Measurements from ENCODE around the gene PRKCZ.
A peak's percentile ranks its signal among the peaks of the same experiment; 100 is the strongest.

The PRKCZ gene

DNA sequence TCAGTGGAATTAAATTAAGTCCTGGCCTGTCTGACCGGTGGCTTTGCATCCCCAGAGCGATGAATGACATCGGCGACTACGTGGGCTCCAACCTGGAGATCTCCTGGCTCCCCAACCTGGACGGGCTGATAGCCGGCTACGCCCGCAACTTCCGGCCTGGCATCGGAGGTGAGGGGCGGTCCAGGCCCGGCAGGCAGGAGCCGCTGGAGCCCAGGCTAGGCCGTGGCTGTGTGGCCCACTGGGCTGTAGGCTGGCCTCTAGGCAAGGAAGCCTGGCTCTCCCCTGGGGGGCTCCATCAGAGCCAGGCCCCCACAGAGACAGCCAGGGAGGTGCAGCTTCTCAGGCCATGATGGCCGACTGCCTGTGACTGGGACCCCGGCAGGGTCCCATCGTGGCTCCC is 25.3 kb upstream of the PRKCZ start:
- DNase-seq (ENCODE audit: low read depth in 2 of 2), result no peak

DNA sequence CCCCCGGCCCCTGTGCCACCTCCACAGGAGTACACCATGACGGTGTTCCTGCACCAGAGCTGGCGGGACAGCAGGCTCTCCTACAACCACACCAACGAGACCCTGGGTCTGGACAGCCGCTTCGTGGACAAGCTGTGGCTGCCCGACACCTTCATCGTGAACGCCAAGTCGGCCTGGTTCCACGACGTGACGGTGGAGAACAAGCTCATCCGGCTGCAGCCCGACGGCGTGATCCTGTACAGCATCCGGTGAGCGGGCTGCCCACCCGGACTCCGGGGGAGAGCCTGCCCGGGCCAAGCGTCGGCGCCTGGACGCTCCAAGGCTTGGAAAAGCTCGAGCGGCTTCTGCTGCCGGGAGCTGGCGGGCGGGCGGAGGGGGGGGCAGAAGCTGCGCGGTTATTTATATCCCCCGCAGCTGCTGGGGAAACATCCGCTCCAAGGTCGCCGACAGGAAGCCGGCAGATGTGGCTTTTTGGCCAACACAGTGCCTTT is 24.7 kb upstream of the PRKCZ start:
- DNase-seq (ENCODE audit: low read depth in 2 of 2), result no peak

DNA sequence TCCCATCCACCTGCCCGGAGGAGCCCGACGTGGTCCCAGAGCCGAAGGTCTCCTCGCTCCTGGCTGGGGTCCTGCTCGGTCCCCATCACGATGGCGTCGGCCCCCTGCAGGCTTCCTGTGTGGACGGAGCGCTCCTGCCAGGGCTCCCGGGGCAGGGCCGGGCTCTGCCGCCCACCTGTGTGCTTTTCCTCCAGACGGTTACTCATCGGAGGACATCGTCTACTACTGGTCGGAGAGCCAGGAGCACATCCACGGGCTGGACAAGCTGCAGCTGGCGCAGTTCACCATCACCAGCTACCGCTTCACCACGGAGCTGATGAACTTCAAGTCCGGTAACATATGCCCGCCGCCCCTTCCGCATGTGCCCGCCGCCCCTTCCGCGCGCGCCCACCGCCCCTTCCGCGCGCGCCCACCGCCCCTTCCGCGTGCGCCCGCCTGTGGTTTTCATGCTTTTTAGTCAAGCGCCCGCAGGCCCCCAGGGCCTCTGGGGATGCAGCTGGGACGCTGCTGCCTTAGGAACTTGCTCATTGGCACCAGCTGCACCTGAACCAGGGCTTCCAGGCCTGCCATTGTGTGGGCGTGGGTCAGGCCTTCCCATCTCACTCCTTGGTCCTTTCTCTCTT is 22.1 kb upstream of the PRKCZ start:
- no peak for DNase-seq (ENCODE audit: low read depth in 2 of 2)

DNA sequence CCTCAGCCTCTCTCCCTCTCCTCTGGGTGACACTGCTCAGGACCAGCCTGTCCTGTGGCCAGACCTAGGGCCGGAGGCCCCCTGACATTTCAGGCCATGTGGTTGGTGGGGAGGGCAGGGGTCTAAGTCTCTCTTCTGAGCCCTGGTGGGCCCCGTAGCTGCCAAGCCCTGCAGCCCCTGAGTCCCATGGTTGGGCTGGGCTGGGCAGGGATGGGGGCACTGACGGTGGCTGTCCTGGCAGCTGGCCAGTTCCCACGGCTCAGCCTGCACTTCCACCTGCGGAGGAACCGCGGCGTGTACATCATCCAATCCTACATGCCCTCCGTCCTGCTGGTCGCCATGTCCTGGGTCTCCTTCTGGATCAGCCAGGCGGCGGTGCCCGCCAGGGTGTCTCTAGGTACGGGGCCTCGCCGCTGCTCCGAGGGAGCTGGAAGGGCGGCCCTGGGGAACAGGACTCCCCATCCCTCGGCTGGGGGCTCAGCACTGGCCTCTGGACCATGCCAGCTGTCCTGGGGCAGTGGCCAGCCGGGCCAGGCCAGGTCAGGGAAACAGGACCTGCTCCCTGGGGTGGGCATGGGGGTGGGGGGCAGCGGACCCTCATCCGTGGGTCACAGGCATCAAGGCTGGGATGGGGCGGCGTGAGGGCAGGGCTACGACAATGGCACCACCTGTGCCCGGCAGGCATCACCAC is 21.2 kb upstream of the PRKCZ start:
- no peak for DNase-seq (ENCODE audit: low read depth in 2 of 2)

DNA sequence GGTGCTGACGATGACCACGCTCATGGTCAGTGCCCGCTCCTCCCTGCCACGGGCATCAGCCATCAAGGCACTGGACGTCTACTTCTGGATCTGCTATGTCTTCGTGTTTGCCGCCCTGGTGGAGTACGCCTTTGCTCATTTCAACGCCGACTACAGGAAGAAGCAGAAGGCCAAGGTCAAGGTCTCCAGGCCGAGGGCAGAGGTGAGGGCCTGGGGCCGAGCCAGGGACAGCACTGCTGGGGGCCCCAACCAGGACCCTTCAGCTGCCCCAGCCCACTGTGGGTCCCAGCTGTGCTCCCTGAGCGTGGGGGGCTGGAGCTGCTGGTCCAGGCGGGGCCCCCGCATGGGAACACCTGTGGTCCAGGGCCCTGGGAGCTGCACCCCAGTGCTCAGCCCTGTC is 20.6 kb upstream of the PRKCZ start:
- DNase-seq (ENCODE audit: low read depth in 2 of 2), result no peak

DNA sequence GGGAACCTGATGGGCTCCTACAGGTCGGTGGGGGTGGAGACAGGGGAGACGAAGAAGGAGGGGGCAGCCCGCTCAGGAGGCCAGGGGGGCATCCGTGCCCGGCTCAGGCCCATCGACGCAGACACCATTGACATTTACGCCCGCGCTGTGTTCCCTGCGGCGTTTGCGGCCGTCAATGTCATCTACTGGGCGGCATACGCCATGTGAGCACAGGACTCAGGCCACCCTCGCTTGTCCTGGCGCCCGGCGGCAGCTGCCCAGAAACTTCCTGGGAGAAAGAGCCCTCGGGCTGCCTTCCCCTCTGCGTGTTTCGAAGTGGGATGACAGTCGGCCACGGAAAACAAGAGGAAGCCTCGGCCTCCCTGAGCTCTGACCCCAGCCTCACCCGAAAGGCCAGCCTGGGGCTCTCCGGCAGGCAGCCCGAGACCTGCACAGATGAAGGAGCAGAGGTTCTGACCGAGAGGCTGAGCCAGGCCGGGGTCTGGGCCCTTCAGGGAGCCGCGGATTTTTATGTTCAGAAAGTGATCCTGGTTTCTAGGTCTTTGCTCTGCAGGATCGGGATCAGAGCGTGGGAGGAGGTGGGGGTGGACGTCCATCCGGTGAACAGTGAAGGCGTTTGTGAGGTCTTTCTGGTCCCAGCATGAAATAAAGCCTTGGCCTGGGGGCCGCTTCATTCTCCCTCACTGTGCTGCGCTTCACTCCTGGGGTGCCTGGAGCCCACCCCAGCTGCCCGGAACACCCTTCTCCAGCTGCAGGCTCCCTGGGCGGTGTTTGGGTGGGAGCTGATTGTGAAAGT is 19.9 kb upstream of the PRKCZ start:
- no peak for DNase-seq (ENCODE audit: low read depth in 2 of 2)

DNA sequence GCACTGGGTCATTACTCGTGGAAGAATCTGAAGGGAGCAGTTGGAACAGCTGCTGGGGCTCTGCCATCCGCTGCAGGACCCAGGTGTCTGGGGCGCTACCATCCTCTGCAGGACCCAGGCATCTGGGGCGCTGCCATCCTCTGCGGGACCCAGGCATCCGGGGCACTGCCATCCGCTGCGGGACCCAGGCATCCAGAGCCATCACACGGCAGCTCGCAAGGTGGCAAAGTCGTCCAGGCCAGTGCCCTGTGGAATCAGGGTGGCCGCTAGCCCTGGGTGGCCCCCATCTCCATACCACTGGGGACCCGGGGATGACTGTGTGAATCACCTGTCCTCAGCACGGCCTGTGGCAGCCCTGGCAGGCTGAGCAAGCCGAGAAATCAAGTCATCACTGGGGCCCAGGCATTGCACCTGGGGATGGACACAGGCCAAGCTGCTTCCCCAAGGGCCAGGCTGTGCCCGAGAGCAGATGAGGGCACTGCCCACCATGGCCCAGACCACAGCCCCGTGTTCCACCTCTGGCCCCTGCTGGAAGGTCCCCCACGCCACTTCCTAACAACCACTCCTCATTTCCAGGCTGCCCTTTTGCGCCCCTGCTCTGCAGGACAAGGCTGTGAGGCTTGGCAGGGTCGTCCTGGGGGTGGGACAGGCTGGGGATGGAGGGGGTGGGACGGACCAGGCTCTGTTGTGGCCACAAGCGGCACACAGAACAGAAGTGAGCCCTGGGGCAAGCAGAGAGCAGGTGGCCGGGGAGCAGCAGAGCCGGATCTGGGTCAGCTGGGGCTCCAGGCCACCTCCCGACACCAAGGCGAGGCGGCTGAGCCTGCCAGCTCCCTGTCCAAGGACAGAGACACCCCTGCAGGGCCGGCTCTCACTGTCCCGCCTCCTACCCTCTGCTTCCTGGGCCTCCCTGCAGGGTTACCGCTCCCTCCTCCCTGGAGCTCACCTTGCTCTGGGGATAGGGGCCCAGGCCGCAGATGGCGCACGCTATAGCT is 18.4 kb upstream of the PRKCZ start:
- no peak for DNase-seq (ENCODE audit: low read depth in 2 of 2)

DNA sequence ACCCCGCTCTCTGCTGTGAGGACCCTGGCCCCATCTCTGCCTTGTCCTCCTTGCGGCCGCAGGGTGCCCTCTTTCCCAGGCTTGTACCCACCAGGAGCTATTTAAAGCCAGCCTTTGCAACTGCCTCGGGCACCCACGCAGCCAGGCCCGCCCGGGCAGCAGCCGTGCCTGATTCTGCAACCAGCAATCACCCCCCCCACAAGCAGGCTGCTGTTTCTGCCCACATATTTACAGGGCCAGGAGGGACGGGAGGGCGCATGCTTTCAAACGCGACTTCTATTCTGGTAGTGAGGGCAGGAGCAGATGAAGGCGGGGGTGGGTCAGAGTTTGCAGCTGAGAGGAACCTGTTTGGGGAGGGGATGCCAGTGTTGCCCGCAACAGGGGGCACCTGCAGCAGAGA is 17.5 kb upstream of the PRKCZ start:
- DNase-seq (ENCODE audit: low read depth in 2 of 2), result no peak

DNA sequence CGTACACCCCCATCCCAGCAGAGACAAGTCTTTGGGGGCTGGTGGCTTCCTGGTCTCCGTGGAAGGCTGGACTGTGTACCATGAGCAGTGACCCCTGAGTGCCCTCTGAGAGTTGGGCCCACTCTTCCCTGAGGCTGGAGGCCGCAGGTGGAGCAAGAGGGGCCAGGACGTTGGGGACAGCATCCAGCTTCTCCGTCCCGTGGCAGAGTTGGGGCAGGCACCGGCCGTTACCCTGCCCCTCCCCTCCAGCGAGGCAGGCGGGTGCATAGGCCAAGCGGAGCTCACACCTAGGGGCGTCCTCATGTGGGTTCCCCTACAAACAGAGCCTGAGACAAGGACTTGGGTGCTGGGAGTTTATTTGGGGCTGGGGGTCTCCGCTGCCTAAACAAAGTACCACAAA is 17.0 kb upstream of the PRKCZ start:
- DNase-seq (ENCODE audit: low read depth in 2 of 2), result no peak

DNA sequence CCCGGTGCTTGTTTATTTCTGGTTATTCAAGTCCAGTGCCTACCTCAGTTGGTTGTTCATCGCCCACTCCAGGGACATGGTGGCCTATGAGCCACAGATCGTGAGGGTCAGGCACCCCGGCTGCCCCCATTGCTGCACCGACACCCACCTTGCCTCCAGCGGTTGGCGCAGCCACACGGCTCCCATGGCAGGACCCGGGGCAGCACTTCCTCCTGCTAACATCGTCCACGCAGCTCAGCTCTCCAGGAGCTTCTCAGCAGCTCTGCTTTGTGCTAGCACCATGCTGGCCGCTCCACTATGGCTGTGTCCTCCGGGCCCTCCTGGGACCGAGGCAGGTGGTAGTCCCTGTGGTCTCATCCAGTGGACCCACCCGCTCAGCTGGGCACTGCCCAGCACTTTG is 13.9 kb upstream of the PRKCZ start:
- no peak for DNase-seq (ENCODE audit: low read depth in 2 of 2)

DNA sequence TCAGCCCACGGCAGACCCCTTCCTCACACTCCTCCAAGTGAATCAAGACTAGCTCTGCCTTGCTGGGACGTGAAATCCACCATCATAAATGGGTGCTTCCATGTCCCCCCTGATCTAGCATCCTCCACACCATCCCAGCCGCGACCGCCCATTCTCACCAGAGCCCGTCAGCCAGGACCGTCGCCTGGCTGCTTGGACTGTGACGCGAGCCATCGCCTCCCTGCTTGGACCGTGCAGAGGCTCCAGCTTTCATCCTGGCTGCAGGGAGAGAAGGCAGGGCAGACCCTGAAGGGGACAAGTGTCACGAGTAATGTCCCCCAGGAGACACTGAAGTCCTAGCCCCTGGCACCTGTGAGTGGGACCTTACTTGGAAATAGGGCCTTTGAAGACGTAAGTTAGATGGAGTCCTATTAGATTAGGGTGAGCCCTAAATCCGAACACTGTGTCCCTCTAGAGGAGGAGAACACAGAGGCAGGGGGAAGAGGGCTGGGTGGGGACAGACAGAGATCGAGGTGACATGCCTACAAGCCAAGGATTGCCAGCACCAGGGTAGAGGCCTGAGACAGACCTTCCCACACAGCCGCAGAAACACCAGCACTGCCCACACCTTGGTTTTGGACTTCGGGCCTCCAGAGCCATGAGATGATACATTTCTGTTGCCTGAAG is 12.8 kb upstream of the PRKCZ start:
- no peak for DNase-seq (ENCODE audit: low read depth in 2 of 2)

DNA sequence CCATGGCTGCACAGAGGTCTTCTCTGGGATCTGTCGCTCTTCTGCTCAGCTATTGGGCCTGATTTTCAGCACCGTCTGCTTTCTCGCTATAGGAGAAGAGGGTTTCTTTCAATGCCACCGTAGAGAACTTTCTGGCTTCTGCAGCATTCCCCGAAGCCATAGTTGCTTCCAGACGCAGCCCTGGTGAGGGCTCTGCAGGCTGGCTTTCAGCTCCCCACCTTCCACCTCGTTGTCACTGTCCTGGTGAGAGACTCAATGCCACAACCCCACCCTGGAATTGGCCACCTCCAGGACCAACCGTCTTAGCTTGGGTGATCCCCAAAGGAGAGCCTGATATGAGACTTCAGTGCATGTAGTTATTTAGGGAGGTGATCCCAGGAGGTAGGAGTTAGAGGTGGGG is 12.0 kb upstream of the PRKCZ start:
- DNase-seq (ENCODE audit: low read depth in 2 of 2), result no peak

DNA sequence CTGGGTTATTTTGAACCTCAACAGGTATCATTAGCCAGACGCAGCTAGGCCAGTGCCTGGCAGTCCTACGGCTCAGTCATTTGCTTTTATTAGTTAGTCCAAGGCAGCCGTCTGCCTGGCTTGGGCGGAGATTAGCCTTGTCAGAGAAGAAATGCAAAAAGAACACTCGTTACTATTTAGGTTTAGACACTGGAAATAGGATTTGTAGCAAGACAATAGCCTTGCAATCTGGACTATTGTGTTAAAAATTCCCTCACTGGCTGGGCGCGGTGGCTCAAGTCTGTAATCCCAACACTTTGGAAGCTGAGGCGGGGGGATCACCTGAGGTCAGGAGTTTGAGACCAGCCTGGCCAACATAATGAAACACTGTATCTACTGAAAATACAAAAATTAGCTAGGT is 11.0 kb upstream of the PRKCZ start:
- no peak for DNase-seq (ENCODE audit: low read depth in 2 of 2)

DNA sequence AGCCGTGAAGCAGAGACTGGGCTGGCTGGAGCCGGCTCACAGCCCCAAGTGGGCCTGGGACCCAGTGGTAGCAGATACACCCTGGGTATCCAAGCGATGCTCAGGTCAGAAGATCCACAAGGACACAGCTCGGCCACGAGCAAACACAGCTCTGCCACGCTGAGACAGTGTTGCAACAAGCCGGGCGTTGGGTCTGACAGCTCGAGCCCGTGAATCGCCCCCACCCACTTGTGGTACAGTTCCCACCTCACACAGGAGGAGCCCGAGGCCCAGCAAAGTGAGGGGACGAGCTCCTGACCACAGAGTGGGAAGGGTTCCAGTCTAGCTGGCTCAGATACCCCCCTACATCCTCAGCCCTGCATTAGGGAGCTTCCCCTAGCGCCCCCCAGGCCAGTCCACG is 8.9 kb upstream of the PRKCZ start:
- no peak for DNase-seq (ENCODE audit: low read depth in 2 of 2)

DNA sequence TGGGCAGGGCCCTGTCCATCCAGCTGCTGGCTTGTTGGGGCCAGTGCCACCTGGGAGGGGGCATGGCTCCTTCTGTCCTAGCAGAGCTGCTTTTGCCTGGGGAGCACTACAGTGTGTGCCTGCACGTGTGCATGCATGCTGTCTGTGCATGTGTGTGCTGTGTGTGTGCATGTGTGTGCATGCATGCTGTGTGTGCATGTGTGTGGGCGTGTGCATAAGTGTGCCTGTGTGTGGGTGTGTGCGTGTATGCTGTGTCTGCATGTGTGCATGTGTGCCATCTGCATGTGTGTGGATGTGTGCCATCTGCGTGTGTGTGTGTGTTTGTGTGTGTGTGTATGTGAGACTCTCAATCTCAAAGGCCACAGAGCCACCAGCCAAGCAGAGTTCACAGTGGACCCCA is 8.3 kb upstream of the PRKCZ start:
- no peak for DNase-seq (ENCODE audit: low read depth in 2 of 2)

DNA sequence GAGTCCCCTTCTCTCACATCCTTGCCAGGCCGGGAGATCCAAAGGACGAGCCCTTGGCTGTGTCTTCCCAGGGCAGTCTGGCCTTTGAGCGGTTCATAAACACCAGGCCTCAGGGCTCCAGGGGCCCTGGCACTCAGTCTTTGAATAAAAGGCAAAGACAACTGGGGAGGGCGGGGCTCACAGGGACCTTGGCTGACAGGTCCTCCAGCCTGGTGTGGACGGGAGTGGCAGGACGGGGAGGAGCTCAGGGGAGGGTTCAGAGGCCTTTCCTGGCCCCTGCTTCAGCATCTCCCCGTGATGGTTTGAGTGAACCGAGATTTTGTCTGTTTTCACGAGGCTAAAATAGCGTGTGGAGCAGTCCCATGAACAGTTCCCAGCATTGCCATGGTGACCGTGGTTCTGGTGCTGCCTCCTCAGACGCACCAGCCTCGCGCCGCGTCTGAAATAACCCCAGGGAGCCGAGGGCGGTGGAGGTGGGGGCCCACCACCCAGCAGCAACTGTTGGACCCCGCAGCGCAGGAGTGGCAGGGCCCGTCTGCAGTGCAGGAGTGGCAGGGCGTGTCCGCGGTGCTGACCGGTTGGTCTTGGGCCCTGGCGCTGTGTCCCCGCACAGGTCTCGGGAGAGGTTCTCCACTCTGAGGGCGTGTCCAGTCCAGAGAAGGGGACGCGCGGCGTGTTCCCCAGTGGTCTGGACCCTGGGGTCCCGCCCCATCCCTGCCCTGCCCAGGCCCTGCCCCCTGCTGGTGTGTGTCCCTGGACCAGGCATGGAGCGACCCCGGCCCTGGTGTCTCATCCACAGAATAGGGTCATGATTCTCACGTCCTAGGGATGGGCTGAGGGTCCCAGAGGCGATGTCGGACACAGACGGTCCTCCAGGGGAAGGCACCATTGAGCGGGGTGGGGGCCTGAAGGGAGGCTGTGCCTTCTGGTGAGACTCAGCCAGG is 7.1 kb upstream of the PRKCZ start:
- no peak for DNase-seq (ENCODE audit: low read depth in 2 of 2)

DNA sequence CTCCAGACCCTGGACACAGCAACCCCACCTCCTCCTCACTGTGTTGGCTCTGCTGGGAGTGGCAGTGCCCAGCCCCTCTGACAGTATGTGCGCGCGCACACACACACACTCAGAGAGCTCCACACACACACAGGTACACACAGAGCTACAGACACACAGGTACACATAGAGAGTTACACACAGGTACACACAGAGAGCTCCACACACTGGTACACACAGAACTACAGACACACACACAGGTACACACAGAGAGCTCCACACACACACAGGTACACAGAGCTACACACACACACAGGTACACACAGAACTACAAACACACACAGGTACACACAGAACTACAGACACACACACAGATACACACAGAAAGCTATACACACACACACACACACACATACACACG is 6.3 kb upstream of the PRKCZ start:
- DNase-seq (ENCODE audit: low read depth in 2 of 2), result no peak

DNA sequence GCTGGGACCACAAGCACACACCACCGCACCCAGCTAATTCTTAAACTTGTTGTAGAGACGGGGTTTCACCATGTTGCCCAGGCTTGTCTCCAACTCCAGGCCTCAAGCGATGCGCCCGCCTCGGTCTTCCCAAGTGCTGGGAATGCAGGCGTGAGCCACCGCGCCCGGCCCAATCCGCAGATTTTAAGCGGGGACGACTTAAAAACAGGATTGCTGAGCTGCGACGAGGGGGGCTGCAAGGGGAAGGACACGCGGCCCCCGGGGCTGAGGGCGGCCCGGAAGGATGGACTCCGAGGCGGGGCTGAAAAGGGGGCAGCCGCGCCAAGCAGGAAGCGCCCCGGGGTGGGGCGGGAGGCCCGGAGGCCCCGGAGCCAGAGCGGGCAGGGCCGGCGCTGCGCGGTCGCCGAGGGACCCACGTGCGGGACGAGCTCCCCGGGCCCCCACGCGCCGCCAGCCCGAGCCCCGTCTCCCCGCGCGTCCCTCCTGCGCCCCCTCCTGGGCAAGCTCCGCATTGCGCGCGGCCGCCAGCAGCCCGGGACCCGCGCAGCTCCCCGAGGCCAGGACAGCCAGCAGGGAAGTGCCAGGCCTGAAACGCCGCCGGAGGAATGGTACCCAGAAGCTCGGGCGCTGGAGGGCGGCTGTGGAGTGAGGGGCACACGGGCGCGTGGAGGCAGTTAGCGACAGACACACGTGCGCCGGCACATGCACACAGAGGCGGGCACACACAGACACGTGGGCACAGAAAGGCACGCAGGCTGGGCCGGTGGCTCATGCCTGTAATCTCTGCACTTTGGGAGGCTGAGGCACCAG is 5.5 kb upstream of the PRKCZ start:
- DNase-seq (ENCODE audit: low read depth in 2 of 2), result peak; percentile 61 to 63

DNA sequence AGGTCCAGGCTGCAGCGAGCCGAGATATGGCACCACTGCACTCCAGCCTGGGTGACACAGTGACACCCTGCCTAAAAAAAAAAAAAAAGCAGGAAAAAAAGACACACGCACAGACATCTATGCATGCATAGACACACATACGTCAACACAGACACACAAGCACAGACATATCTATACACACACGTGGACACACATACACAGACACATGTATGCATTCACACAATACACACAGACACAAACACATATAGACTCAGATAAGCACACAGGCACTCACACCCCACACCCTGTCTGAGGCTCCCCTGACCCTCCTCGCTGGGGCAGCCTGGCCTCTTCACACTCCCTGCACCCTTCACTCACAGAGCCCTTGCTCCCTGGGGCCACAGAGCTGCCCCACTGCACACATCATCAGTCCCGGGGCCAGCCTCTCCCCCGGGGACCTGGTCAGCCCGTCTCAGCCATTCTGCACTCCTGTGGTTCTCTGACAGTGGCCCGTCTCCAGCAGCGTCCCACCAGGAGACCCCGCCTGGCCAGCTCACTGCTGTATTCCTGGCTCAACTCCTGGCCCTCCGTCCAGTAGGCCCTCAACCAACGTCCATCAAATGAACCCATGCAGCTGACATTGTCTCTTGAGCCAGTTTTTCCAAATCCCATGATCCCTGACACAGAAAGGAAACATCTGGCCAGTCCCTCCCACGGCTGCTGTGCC is 4.6 kb upstream of the PRKCZ start:
- DNase-seq (ENCODE audit: low read depth in 2 of 2), result no peak
